Activated CD8-positive, alpha-beta memory T cell treated with anti-CD3 and anti-CD28 coated beads, Interleukin-2, amount 50 U/mL, for 1 hour (primary cell): ENCODE data around the gene MYLK2.

Experiments
- DNase-seq: peaks from one replicate; pipeline ENCODE4 v3.0.0-alpha.2; 2020; ENCODE audit errors: extremely low read depth

The MYLK2 gene

GRCh38 chr20:31871618-31871954 lies 52.4 kb downstream of the MYLK2 start:
- no peak for DNase-seq

- DNase-seq = no peak
These were observed 53.2 kb downstream of the MYLK2 start for GRCh38 chr20:31872406-31872805.

DNA sequence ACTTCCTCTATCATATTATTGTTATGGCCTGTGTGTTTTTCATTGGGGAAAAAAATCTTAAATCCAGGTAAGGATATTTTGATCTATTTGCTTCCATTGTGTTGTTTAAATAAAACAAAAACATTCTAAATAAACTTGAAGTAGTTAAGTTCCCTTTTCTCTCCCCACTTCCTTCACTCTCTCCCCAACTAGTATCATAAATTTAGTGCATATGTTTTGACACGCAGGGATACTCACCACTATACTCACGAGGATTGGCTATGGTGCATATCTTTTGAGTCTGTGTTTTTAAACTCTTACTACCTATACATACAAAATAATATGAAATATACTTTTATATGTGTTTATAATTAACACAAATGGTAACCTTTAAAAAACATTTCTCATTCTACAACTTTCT lies 56.5 kb downstream of the MYLK2 start:
- no peak for DNase-seq

DNA sequence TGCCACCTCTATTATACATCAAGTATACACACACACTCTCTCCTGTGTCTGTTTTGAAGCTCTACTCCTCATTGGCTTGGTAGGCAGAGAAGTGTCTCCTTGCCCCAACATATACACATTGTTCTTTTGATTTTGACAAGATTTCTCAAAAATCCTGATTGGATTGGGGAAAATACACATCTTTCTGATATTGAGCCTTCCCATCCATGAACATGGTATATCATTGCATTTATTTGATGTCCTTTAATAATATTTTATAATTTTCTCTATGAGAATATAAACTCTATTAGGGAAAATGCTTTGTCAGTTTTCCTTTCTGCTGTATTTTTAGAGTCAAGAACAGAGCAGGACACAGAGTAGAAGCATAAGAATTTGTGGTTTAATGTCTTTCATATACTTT lies 58.5 kb downstream of the MYLK2 start:
- DNase-seq = no peak

DNA sequence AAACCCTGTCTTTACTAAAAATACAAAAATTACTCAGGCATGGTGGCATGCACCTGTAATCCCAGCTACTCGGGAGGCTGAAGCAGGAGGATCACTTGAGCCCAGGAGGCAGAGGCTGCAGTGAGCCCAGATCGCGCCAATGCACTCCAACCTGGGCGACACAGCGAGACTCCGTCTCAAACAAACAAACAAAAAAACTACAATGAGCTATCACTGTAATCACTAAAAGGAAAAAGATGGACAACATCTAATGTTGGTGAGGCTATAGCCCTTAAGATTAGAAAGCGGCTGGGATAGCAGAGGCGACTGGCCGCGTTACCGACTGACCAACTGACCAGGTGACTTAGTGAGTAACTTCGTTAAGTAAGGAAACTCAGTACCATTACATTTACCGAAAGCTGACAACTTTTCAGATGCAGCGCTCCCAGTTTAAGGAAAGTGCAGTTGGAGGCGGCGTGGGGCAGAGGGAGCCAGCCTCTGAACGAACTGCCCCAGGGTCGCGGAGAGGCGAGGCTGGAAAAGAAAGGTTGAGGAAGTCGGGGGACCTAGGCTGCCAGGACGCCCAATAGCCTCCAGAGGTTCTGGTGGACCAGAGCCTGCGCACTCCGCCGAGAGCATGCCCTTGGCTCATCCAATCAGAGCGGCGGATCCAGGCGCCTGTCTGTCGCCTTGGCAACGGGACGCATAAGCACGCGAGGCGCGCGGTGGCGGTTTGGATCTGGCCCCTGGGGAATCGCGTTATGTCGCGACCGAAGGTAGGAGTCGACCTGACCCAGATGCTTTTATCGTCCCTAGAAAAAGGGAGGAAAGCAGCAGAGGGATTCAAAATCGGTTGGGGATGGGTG lies 60.2 kb downstream of the MYLK2 start:
- peak; percentile 49 for DNase-seq

DNA sequence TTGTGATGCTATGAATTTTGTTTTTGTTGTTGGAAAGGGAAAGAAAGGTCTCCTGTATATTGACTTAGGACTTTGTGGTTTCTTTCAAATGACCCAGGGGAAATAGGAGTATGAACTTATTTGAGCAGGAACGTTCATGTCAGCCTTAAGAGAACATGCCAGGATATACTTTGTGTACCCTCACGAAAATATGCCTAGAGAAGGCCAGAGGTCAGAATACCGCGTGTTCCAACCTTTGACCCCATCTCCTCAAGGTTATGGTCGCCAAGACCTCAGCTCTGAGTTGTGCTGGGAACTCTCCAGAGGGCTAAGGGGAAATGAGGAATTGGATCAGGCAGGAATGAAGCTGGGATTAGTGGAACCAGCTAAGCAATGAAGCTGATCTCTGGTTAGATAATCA lies 62.8 kb downstream of the MYLK2 start:
- DNase-seq = no peak

DNA sequence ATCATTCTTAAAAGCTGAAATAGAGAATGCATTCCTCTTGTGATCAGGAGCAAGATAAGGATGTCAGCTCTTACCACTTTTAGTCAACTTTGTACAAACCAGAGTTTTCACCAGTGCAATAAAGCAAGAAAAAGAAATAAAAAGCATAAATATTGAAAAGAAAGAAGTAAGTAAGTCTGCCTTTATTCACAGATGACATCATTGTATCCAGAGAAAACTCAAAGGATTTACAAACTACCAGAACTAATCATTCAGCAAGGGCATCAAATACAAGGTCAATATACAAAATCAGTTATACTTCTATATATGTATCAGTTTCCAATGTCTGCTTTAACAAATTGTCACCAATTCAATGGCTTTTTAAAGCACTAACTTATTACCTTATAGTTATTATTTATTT lies 64.7 kb downstream of the MYLK2 start:
- DNase-seq = no peak
